T-helper 2 cell treated with Interferon-gamma antibody and Interleukin-4, amounts not matched to agents 100 ng/mL and 5 ng/mL, for 36 hours (primary cell): ENCODE measurements around the gene F11. TPM values are rescaled to one million over a fixed set of nuclear protein-coding genes. Genes with fewer than 3 reads are reported as not detected.
"Not testable (repeated sequence)": the region's sequence is repeated elsewhere in the genome, so short reads cannot be mapped to it uniquely, and the experiment has no call there.

ENCODE experiments used
- intact Hi-C: fragments of 100-400 bp; cut with micrococcal nuclease; formaldehyde crosslinking; loops from one replicate; pipeline ENCODE4 v1.15.1; 2023
- total RNA-seq: library from RNA; stranded (reverse); gene quantifications from 2 replicates; pipeline ENCODE4 v1.2.3, GENCODE V29; 2022

Gene F11
- total RNA-seq, 1 donor from 2014 or later, result not detected

DNA sequence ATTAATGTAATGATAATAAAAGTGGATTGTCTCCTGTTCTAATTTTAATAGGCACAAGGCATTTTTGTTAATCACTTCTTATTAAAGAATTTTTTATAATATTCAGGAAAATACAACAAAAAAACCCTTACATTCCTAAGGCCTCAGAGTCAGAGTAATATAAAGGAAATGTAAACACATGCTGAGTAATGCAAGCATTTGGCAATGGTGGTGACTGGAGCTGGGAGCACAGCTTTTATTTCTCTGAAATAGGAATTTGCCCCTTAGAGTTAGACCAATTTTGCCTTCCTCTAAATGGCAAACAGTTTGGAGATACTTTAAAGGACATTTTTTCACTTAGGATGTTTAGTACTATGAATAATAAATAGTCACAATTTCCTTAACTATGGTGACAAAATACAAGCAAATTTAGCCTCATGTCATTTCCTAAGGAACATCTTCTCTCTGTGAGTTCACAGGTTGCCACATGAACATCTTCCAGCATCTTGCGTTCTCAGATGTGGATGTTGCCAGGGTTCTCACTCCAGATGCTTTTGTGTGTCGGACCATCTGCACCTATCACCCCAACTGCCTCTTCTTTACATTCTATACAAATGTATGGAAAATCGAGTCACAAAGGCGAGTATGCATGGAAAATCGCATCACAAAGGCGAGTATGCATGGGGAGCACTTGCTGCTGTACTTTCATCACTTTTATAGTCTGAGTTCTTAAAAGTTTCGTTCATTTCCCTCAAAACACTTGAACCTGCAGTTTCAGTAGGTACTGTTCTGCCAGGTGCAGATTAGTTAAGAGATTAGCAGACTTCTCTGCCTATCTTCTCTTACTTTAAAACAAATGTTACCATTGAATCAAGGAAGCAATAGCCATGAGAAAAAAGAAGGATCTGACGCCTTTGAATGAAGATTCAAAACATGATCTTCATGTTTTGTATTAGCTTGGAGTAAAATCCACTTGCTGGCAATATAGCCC, 15.9 kb upstream of the F11 start:
- intact Hi-C loops, result no loop called here

DNA sequence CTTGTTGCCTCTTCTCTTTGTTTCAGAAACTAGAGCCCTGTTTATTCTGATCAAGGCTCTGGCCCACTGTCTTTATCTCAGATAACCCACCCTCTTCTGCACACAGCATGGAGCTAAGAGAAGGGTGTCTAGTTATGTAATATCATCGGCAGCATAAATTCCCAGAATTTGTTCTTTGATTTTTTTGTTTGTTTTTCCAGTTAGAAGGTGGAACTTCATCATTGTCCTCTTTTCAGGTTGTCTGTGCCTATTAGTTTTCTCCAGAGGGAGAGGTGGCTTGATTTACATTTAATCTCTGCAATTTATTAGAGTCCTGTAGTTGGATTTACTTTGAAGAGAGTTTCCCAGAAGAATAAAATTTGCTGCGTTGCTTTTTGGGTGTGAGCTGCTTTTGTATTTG, 15.2 kb upstream of the F11 start:
- intact Hi-C loops, result no loop called here

DNA sequence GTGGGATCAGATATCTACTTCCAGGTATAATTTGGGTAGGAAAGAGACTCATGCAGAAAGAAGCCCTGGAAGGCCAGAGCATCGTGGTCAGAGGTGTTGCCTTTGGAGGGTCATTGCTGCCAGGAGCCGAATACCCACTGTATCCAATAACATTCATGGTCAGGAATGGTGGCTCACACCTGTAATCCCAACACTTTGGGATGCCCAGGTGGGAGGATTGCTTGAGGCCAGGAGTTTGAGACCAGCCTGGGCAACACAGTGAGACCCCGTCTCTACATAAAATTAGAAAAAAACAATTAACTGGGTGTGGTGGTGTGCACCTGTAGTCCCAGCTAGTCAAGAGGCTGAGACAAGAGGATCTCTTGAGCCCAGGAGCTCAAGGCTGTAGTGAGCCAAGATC, 10.9 kb upstream of the F11 start:
- intact Hi-C loops, result no loop called here

DNA sequence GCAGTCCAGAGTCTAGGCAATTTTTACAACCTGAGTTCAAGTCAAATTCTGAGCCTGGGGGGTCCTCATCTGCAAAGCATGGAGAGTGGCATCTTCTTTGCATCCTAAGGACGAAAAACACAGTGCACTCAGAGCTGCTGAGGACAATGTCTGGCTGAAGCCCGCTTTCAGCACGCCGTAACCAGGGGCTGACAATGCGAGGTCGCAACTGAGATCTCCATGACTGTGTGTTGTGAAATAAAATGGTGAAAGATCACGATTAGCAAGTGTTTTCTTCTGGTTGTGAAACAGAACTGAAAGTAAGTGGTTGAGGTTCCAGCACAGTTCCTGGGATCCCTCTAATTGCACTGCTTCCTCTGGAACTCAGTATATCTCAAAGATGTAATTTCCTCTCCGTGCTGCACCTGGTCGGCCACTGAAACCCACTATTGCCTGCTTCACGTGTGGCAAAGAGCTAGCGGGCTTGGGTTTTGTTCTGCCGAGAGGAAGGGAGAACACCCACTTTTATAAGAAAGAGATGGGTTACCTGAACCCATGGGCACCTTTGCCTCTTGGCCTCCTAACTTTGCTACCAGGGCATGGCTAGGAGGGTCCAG, 7.7 kb upstream of the F11 start:
- intact Hi-C loops, result no loop called here

DNA sequence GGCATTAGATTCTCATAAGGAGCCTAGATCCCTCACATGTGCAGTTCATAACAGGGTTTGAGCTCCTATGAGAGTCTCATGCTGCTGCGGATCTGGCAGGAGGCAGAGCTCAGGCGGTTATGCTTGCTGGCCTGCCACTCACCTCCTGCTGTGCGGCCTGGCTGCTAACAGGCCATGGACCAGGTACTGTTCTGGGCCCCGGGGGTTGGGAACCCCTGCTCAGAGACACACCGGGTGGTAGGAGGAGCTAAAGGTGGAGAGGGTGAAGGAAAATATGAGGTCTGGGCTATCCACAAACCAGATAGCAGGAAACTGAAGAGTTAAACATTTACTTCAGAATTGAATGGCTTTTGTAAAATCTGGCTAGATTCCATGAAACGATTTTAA, 5.9 kb upstream of the F11 start:
- intact Hi-C loops, result no loop called here

DNA sequence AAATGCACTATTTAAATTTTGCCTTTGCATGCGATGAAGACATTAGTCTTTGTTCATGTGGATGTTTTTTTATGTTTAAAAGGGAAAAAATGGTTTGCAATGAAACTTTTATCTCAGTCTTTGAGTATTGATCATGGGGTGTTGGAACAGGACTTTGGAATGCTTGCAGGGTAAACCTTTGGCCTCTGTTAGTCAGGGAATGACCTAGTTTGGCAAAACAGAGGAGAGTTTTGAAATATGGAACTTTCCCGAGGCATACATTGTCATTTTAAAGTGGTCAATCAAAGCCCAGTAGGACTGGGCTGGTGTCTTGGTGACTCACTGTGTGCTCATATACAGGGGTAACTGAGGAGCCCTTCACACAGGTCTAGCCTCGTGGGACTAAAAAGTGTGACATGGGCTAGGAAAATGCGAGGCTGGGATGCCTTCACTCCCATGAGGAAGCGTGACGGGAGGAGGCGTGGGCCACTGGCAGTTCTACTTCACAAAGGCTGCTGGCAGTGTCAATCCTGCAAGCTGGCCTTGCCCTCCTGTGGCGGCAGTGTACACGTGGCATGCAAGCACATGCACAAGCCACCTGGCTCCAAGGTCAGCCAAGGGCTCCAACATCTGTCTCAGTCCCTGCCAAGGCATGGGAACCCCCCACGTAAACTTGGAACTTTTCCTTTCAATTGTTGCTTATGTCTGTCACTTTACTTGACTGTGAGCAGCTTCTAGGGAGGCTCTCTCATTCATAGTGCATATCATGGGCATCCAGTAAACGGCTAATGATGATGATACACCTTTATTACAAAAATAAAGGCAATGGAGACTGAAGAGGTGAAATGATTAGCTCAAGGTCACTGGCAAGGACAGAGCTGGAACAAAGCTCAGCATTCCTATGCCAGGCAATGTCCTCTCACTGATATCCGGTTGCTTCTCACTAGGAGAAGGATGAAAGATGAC, 5.2 kb upstream of the F11 start:
- intact Hi-C loops, result no loop called here

DNA sequence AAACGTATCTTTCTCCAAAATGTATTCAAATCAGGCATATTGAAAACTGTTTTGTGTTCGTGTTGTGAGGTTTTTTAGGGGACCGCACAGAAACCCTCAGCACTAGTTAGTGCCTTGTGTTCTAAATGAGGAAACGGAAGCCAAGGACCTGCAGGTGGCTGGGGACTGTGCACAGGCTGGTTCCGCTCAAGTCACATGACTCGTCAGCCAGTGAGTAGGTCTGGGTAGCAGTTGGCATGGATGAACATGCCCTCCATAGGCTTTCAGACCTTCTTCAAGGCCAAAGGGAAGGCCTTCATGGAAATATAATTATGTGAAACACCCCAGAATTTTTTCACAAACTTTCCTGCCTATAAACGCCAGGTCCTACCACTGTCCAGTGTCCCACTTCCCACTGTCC, 1.3 kb upstream of the F11 start:
- intact Hi-C loops, result no loop called here

DNA sequence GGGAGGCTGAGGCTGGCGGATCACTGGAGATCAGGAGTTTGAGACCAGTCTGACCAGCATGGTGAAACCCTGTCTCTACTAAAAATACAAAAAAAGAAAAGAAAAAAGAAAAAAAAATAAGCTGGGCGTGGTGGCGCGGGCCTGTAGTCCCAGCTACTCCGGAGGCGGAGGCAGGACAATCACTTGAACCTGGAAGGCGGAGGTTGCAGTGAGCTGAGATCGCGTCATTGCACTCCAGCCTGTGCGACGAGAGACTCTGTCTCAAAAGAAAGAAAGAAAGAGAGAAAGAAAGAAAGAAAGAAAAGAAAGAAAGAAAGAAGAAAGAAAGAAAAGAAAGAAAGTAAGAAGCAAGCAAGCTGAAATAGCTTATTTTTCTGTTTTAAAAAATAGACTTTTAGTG, 739 bp upstream of the F11 start:
- intact Hi-C loops, result not testable (repeated sequence)

DNA sequence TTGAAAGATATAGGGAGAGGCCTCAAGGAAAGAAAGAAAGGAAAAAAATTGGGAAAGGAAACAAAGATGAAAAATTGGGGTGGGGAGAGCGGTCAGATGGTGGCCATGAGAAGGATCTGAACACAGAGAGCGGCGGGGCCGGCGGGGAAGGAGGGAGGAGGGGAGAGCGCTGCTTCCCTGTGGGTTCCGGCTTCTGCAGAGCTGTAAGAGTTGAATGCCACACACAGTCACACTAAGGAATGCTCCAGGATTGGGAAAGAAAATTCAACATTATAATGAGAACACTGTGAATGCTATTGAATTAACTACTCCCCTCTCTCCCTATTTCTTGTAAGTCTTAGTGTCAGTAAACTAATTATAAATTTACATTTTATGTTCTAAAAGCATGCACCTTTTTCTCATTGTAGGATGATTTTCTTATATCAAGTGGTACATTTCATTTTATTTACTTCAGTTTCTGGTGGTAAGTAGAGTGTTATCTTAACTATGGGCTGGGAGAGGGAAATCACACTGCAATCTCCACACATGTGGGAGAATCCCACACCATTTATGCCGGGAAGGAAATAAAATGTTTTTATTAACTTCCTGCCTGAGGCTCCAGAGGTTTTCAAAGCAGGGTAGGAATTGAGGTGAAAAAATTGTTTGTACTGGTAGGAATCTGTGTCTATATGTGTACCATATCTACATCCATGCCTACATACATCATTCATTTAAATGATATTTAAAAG, 904 bp downstream of the F11 start:
- intact Hi-C loops, result no loop called here

DNA sequence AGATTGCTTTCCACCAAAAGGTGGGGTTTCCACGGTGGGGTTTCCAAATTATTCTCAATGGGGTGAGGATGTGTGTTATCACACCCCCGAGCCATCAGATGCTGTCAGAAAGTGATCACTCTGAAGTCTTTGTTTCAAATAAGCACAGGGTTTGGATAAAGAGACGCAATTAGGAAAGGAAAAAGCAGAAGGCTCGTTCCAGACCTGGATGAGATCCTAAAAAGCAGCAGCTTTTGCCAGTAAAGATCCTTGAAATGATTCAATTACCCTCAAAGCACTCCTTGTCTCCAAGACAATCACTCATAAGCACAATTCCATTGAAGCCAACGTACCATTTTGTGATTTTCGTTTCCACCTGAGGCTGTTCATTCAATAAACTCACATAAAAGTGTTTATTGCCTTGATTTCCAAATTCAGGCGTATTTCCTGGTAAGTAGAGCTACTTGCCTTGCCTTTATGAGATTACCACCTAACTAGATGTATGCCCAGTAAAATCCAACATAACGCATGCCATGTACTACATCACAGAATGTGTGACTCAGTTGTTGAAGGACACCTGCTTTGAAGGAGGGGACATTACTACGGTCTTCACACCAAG, 5.2 kb downstream of the F11 start:
- intact Hi-C loops, result no loop called here

DNA sequence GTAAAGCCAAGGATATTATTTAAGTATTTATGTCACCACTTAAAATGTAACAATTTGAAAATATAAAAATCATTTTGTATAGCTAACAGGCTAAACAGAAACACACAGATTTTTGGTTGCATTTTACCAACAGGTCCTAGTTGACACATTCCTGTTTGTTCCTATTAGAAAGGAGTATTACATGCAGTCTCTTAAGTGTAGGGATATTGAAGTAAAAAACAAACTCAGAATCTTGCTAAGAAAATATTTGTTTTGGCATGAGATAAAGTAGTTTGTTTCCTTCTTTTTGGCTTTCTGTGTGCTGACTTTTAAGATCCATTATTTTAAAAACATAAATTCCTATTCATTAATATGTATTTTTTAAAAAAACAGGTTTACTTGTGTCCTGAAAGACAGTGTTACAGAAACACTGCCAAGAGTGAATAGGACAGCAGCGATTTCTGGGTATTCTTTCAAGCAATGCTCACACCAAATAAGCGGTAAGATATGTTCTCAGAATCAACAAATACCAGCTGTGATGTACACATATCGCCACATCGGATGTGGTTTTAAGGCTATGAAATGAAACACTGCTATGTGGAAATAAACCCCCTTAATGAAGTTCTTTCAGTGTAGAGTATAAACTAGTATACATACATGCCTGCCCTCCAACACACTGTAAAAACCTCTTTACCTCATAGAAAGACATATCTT, 6.9 kb downstream of the F11 start:
- intact Hi-C loops, result no loop called here

DNA sequence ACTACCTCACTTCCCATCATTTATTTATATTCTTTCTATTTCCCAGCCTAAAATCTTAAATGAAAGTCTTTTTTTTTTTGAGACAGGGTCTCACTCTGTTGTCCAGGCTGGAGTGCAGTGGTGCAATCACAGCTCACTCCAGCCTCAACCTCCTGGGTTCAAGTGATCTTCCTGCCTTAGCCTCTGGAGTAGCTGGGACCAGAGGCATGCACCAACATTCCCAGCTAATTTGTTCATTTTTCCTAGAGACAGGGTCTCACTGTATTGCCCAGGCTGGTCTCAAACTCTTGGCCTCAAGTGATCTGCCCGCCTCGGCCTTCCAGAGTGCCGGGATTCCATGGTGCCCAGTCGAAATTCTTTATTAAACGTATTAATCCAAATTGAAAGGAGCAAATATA, 7.4 kb downstream of the F11 start:
- intact Hi-C loops, result not testable (repeated sequence)

DNA sequence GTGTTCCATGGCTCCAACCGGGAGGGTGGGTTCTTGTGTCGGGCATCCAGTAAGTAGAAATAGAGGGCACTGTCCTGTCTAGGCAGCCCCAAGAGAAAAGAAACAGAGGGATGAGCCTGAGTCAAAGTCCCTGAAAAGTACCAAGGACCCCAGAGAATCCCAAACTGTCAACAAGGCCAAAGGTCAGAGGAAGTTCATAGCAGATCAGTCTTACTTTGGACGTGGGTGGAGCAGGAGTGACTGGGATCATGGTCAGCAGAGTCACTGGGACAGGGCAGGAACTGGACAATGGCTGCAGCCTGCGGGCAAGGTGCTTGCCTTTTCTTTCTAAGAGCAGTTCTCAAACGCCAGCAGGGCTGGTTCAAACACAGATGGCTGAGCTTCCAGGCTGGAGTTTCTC, 17.3 kb downstream of the F11 start:
- intact Hi-C loops, result no loop called here

DNA sequence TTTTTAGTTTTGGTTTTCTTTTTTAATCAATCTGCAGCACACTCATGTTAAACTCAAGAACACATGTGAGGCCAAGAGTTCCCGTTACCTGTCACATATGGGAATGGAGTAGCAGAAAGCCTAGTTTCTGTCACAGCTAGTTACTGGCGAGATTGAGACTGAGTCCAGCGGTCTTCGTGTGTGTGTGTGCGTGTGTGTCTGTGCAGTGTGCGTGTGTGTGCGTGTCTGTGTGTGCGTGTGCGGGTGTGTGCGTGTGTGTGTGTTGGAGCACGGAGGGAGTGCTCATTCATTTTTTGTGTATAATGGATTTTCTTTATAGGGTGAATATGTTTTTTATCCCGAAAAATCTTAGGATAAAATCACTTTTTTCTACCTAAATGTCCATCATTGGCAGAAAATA, 19.2 kb downstream of the F11 start:
- intact Hi-C loops, result no loop called here

DNA sequence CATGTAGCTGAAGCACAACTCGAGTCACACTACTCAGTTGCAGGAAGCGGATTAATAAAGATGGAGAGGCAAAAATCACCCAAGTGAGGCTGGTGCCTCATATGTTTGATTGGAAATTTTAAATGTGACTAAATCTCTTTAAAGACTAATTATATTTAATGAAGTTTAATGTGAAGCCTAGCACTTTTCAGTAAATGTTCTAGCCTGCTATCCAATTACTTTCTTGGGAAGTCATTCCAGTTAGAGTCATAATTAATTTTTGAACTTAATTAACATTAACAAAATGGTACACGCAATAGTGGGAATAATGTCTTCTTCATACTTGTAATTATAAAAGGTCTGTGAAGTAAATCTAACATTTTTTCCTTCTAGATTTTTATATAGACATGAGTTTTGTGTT, 20.6 kb downstream of the F11 start:
- intact Hi-C loops, result no loop called here

DNA sequence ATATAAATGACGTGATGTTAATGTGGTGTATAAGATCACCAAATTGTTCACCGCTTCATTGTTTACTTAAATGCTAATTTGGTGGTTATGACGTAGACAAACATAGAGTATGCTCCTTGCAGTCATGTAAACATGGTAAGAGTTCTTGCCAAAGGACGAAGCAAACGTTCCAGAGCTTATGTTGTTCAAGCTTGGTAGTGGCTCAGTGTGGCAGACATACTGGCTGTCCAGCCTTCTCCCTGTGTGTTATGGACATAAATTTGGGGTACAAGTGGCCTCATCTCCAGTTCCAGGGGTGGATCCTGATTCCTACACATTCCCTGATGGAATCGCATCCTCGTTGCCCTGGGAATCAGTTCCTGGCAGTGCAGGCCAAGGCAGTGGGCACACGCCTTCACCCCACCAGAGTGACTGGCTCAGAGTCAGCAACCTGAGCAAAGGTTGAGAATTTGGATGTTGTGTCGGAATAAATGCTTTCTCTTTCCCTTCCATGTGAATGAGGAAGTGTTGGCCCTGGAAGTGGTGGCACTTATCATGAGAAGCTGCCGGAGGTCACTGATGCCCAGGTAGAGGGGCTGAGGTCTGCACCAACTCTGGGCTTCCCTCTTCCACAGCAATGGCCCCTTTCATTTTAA, 25.4 kb downstream of the F11 start:
- intact Hi-C loops, result no loop called here

DNA sequence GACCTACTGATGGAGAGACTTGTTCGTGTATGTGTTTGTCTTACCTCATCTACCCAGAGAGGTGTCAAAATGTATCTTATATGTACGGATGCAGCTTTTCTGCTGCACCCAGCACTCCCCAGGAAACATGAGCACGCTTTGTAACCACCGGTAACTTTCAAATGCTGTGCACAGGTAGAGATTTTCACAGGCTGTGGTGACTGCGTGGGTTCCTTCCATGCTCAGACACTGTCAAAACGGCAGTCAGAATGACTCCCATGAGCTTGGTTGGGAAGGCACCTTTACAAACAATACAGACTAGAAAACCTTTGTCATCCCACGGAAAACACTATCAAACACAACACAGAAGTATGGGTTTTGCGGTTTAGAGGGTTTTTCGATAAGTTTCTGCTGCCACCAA, 28.2 kb downstream of the F11 start:
- intact Hi-C loops, result no loop called here

DNA sequence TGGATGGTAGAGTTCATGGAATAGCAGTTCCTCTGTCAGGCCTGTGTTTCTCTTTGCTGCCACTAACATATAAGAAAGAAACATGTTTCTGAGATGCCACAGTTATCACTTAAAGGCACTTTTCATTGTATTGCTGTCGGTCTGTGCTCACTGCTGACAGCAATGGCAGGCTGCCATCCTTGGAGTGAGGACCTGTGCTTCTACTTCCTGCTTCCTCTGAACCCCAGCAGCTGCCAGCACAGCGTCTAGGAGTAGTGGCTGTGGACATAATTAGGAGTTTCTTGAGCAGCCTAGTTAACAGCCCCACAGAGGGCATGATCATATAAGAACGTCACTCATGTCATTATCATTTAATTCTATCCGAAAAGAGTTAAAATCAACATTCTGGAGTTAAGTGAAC, 30.5 kb downstream of the F11 start:
- intact Hi-C loops, result no loop called here

DNA sequence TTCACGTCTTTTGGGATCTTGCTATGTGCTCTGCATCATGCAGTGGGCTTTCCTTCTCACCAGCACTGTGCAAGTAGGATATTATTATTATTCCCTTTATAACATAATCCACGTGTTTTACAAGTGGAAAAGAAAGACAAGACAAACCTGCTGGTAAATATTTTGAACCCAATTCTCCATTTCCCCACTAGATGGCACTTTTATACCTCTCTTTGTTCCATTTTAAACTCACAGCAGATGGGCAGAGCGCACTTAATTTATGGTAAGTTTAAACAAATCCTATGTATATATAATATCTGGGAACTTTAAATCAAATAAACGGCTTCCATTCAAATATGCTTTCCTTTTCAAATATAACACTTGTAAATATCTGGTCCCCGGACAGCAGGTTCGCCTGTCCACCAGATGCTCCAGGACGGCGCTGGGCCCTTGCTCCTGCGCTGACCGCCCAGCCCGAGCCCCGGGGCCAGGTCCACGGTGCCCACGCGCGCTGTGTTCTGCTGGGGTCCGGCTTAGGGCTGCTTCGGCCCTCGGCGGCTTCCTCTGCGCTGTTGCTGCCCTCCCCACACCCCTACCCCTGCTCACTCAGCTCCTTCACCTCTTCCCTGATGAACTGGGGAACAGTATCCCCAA, 31.1 kb downstream of the F11 start:
- intact Hi-C loops, result loop anchor here (1.0 kb wide), 1 partner anchor 290 kb away; no protein-coding TSS in a partner anchor
